A549 (cell line): ENCODE data around the gene PAN3. TPM values are rescaled to one million over a fixed set of nuclear protein-coding genes. Genes with fewer than 3 reads are reported as not detected.

Experiments used
- ATAC-seq, 2 experiments: fragments of 200-7000 bp in 1 of 2; fragments of >200 bp in 1 of 2; cut with Nextera tagmentation in 1 of 2; cut with Tn5 transposase in 1 of 2; 3 replicates each; pipeline versions ENCODE4 v1.8.0 to v1.9.1; 2018 to 2020; ENCODE audit warnings: mild to moderate bottlenecking in 1 of 2, moderate library complexity in 1 of 2
- CTCF ChIA-PET: fragments of 300-600 bp; sonication (Branson Sonifier 250); formaldehyde crosslinking; extraction: SDS; loops from one replicate; lab custom pipeline; 2021; ENCODE audit warnings: antibody characterized with exemption, inconsistent platforms; lab: Yijun Ruan, JAX
- POLR2A ChIA-PET: fragments of 350-600 bp; formaldehyde crosslinking; extraction: SDS; loops from one replicate; lab custom pipeline; 2021; ENCODE audit warnings: antibody characterized with exemption, inconsistent platforms; lab: Yijun Ruan, JAX
- DNase-seq, 2 experiments: peaks; one replicate each; pipeline versions ENCODE4 v3.0.0 to v3.0.0-alpha.2; 2011 to 2016; ENCODE audit warnings: low read depth in 1 of 2, low spot score in 1 of 2
- FAIRE-seq: peaks from 2 replicates; lab custom pipeline; 2011; peaks lifted over from hg19 to GRCh38; lab: Jason Lieb, UNC
- H3K27ac ChIP-seq, 2 experiments: fragments of >200 bp; sonication (Bioruptor Twin); formaldehyde crosslinking; 3 replicates each; pipeline ENCODE4 v1.5.1; 2016 to 2017
- H3K4me1 ChIP-seq: fragments of >200 bp; sonication (Bioruptor Twin); formaldehyde crosslinking; 3 replicates; pipeline ENCODE4 v1.6.1; 2016
- H3K4me2 ChIP-seq: fragments of >200 bp; sonication (Bioruptor Twin); formaldehyde crosslinking; 3 replicates; pipeline ENCODE4 v1.6.1; 2016
- H3K4me3 ChIP-seq: fragments of >200 bp; sonication (Bioruptor Twin); formaldehyde crosslinking; 3 replicates; pipeline ENCODE4 v1.5.1; 2016
- H3K9me3 ChIP-seq: fragments of >200 bp; sonication (Bioruptor Twin); formaldehyde crosslinking; 3 replicates; pipeline ENCODE4 v1.6.1; 2016
- BCL3 ChIP-seq: fragments of >200 bp; sonication (Bioruptor Twin); formaldehyde crosslinking; IDR thresholded peaks from 3 replicates; pipeline ENCODE4 v1.6.1; 2016
- BHLHE40 ChIP-seq: IDR thresholded peaks from 2 replicates; pipeline ENCODE4 v1.6.1; 2012; ENCODE audit warnings: low read depth, low read length, inconsistent platforms
- CBX8 ChIP-seq: fragments of 200-600 bp; sonication (generic); IDR thresholded peaks from 2 replicates; pipeline ENCODE4 v1.6.1; 2016
- CTCF ChIP-seq: fragments of >200 bp; sonication (Bioruptor Twin); formaldehyde crosslinking; IDR thresholded peaks from 3 replicates; pipeline ENCODE4 v1.5.1; 2016
- E2F6 ChIP-seq: IDR thresholded peaks from 2 replicates; pipeline ENCODE4 v1.6.1; 2012; ENCODE audit warnings: low read depth, borderline replicate concordance
- ESRRA ChIP-seq: fragments of 150-350 bp; IDR thresholded peaks from 2 replicates; pipeline ENCODE4 v1.6.1; 2014; ENCODE audit warnings: mild to moderate bottlenecking, low read length, borderline replicate concordance
- FOSB ChIP-seq: fragments of 250-450 bp; sonication (Bioruptor Pico); IDR thresholded peaks from 2 replicates; pipeline ENCODE4 v1.5.0; 2020; ENCODE audit warnings: mild to moderate bottlenecking, moderate library complexity
- HDAC2 ChIP-seq: fragments of 200-600 bp; sonication (generic); IDR thresholded peaks from 2 replicates; pipeline ENCODE4 v1.6.1; 2016
- HES2 ChIP-seq: fragments of >200 bp; sonication (Bioruptor Twin); formaldehyde crosslinking; IDR thresholded peaks from 2 replicates; pipeline ENCODE4 v1.6.1; 2016
- HOXB13 ChIP-seq: fragments of 250-450 bp; sonication (Bioruptor Pico); IDR thresholded peaks from 2 replicates; pipeline ENCODE4 v1.5.0; 2020; ENCODE audit warnings: low read depth, mild to moderate bottlenecking, moderate library complexity
- JUN ChIP-seq, 2 experiments: fragments of >200 bp; sonication (Bioruptor Twin); formaldehyde crosslinking; IDR thresholded peaks; 2 replicates in 1 of 2; 3 replicates in 1 of 2; pipeline ENCODE4 v1.6.1; 2016 to 2017
- MAX ChIP-seq: IDR thresholded peaks from 2 replicates; pipeline ENCODE4 v1.6.1; 2012
- PHF8 ChIP-seq: fragments of 200-600 bp; sonication (generic); IDR thresholded peaks from 2 replicates; pipeline ENCODE4 v1.6.1; 2016; ENCODE audit warnings: low read depth, mild to moderate bottlenecking, antibody characterized with exemption, moderate library complexity, borderline replicate concordance
- POLR2A ChIP-seq: IDR thresholded peaks from 2 replicates; pipeline ENCODE4 v1.6.1; 2012; ENCODE audit warnings: mild to moderate bottlenecking, low read length
- POLR2AphosphoS2 ChIP-seq: conservative IDR thresholded peaks from 2 replicates; pipeline ENCODE4 v1.6.1; 2012; ENCODE audit warnings: low read length, improper control_type of control experiment, inconsistent platforms
- RCOR1 ChIP-seq: fragments of 150-350 bp; IDR thresholded peaks from 2 replicates; pipeline ENCODE4 v1.6.1; 2014; ENCODE audit warnings: antibody characterized with exemption, low read length, low read depth
- RNF2 ChIP-seq: fragments of 200-600 bp; sonication (generic); IDR thresholded peaks from 2 replicates; pipeline ENCODE4 v1.6.1; 2016; ENCODE audit warnings: low read depth, mild to moderate bottlenecking, antibody characterized with exemption, moderate library complexity, borderline replicate concordance
- TFCP2L1 ChIP-seq: fragments of 250-450 bp; sonication (Bioruptor Pico); IDR thresholded peaks from 2 replicates; pipeline ENCODE4 v1.5.0; 2021; ENCODE audit warnings: mild to moderate bottlenecking
- ZC3H11A ChIP-seq: fragments of 450-650 bp; IDR thresholded peaks from 2 replicates; pipeline ENCODE4 v1.6.1; 2014; ENCODE audit warnings: antibody characterized with exemption, mild to moderate bottlenecking
- ZSCAN20 ChIP-seq: fragments of 250-450 bp; sonication (Bioruptor Pico); IDR thresholded peaks from 2 replicates; pipeline ENCODE4 v1.8.0; 2022; ENCODE audit warnings: mild to moderate bottlenecking, moderate library complexity
- WGBS: methylation state at CpG from one replicate; pipeline ENCODE4 v1.1.6; 2017; ENCODE audit errors: missing lambda C conversion rate; 5-methylcytosine and 5-hydroxymethylcytosine counted together
- polyA minus RNA-seq: library from RNA; depleted of rRNA, polyadenylated mRNA; stranded (reverse); fragments of >200 nt; gene quantifications from 2 replicates; pipeline ENCODE4 v1.2.3, GENCODE V29; 2011; rRNA and poly(A)+ RNA removed
- polyA plus RNA-seq, 4 experiments: library from polyadenylated mRNA; depleted of rRNA in 3 of 4; stranded (reverse); fragments of >200 nt; fragmentation: RNase III in 1 of 4; extraction: RNeasy Plus Mini Kit Qiagen cat#74134 plus additional on column Dnase treatment in 1 of 4; gene quantifications; 2 replicates in 3 of 4; 3 replicates in 1 of 4; pipeline ENCODE4 v1.2.3, GENCODE V29; 2011 to 2017

The PAN3 gene
- polyA plus RNA-seq (2011; rRNA removed) (13.9 and 14.6 TPM in 2 replicates), polyA plus RNA-seq (2017; fragmentation: RNase III; extraction: RNeasy Plus Mini Kit Qiagen cat#74134 plus additional on column Dnase treatment) (5.9 to 6.6 TPM (median 6.2 TPM) in 3 replicates), polyA minus RNA-seq (23.1 and 24.3 TPM in 2 replicates)
- 2.1 and 3.1 TPM in 2 replicates for polyA plus RNA-seq (2012; cell fraction: cytosol; rRNA removed)
- polyA plus RNA-seq (2012; cell fraction: nucleus; rRNA removed) = 2.7 and 4.7 TPM in 2 replicates

- CTCF ChIA-PET = no interaction called here
- Histone ChIP-seq H3K4me1 (peaks cover 16% of the 10 kb centered on the region; the same call in 2 of the 3 replicates), H3K27ac (peak within 1 kb of the TSS; percentile 96 to 100), H3K4me2 (peak within 1 kb of the TSS; percentile 97), H3K4me3 (peak within 1 kb of the TSS; percentile 99), H3K9me3 (no peaks in the 10 kb centered on the region)
- WGBS = 2% methylated on average over 47 of the region's 84 CpGs
- peak; percentile 55 to 85 for DNase-seq
- TF ChIP-seq POLR2AphosphoS2 = no peak
- TF ChIP-seq FOSB = no peak
- peak; percentile 28; the same call in 1 of the 2 replicates for TF ChIP-seq E2F6
- peak; percentile 64 for TF ChIP-seq POLR2A
- TF ChIP-seq BCL3 = 0 out of 3 replicates have a peak, but pooled peaks have one; percentile 32
- TF ChIP-seq MAX = peak; percentile 53; the same call in 1 of the 2 replicates
- no peak for TF ChIP-seq BHLHE40
- TF ChIP-seq HES2 = no peak
- TF ChIP-seq CTCF = no peak
- TF ChIP-seq JUN (IDR thresholded peaks at IDR 0.05) = peak in 1 of 2 experiments; percentile 60; a peak in 2 of 5 replicates
- TF ChIP-seq PHF8 = peak; percentile 9; the same call in 1 of the 2 replicates
- TF ChIP-seq RNF2 = no peak
- TF ChIP-seq ZSCAN20 (CRISPR knock-in tag) = no peak
- POLR2A ChIA-PET = interaction anchor here (1.0 kb wide), 1 partner anchor 126 kb away, joined by 3 read pairs; no protein-coding TSS in a partner anchor
- FAIRE-seq = no peak
- ATAC-seq = peak; percentile 75 to 85
Measured at GRCh38 chr13:28138012-28138755, at the start of gene PAN3. PAN3 (plus strand) TSS chr13:28138545; CDS start chr13:28138658, 113 bp downstream.

- Histone ChIP-seq H3K4me2 (no peak overlapping the region), H3K4me3 (no peak overlapping the region), H3K27ac (no peak overlapping the region), H3K9me3 (peaks cover 2% of the 10 kb centered on the region; the same call in 1 of the 3 replicates), H3K4me1 (no peaks in the 10 kb centered on the region)
- 5% methylated on average over 1 of the region's 1 CpG for WGBS
- no peak for TF ChIP-seq CBX8
- TF ChIP-seq FOSB = no peak
- TF ChIP-seq HDAC2 = no peak
- no peak for TF ChIP-seq ESRRA
- TF ChIP-seq HES2 = no peak
- TF ChIP-seq TFCP2L1 (CRISPR knock-in tag) = no peak
- no peak for TF ChIP-seq HOXB13
- TF ChIP-seq ZC3H11A = no peak
- TF ChIP-seq RNF2 = no peak
- no peak for TF ChIP-seq RCOR1
- peak in 1 of 2 experiments; percentile 23 for DNase-seq
- no peak for ATAC-seq
- ChIA-PET POLR2A (no interaction called here), CTCF (no interaction called here)
- FAIRE-seq = no peak
Measured at GRCh38 chr13:28089065-28089464, 49.3 kb upstream of the PAN3 start.
